NB4 (cell line): ENCODE measurements around the gene ITPRIP.

ENCODE experiments used
- CTCF ChIP-seq: IDR thresholded peaks from one replicate; pipeline ENCODE4 v1.5.1; 2012; ENCODE audit warnings: low read depth, low read length
- POLR2A ChIP-seq: IDR thresholded peaks from 2 replicates; pipeline ENCODE4 v1.6.1; 2011; ENCODE audit warnings: mild to moderate bottlenecking; ENCODE audit not compliant: insufficient read length; ENCODE audit errors: extremely low read depth
- TF ChIP-seq, protein P1 (sequence below): IDR thresholded peaks from 2 replicates; pipeline ENCODE4 v1.6.1; 2011; ENCODE audit warnings: low read depth, low read length

DNA sequence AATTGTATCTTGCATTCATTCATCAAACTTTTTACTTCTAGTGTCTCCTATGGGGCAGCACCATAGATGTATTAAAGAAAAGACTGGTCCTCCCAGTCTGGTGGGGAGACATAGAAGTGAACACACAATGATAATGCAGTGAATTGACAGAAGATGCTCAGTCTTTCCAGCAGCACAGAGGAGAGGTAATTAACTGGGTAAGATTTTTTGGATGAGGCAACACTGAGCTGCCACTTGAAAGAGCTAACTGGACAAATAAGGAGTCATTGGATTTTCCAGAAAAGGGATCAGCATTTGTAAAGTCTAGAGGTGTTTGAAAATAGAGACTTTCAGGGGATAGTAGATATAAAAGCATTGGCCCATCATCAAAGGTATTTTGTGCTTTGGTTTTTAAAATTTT lies 7.2 kb upstream of the ITPRIP start:
- TF ChIP-seq CTCF (no peak), POLR2A (no peak)
- TF ChIP-seq, protein P1, sequence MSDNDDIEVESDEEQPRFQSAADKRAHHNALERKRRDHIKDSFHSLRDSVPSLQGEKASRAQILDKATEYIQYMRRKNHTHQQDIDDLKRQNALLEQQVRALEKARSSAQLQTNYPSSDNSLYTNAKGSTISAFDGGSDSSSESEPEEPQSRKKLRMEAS: no peak
